ENCODE measurements around the gene SLC2A9.

GRCh38 chr4:9923195-9923812 is 98.0 kb downstream of the SLC2A9 start:
- TF ChIP-seq, protein P1, sequence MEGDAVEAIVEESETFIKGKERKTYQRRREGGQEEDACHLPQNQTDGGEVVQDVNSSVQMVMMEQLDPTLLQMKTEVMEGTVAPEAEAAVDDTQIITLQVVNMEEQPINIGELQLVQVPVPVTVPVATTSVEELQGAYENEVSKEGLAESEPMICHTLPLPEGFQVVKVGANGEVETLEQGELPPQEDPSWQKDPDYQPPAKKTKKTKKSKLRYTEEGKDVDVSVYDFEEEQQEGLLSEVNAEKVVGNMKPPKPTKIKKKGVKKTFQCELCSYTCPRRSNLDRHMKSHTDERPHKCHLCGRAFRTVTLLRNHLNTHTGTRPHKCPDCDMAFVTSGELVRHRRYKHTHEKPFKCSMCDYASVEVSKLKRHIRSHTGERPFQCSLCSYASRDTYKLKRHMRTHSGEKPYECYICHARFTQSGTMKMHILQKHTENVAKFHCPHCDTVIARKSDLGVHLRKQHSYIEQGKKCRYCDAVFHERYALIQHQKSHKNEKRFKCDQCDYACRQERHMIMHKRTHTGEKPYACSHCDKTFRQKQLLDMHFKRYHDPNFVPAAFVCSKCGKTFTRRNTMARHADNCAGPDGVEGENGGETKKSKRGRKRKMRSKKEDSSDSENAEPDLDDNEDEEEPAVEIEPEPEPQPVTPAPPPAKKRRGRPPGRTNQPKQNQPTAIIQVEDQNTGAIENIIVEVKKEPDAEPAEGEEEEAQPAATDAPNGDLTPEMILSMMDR (IDR thresholded peaks at IDR 0.05), result no peak
- no peak for TF ChIP-seq POLR2A (IDR thresholded peaks at IDR 0.05)
